Prostate gland (tissue), 2 donors: Measurements from ENCODE around the gene MPP1.

ENCODE experiments used
- POLR2A ChIP-seq: fragments of 450-650 bp; IDR thresholded peaks from one replicate; pipeline ENCODE4 v1.6.1; 2016; ENCODE audit warnings: antibody characterized with exemption, mild to moderate bottlenecking
- POLR2AphosphoS5 ChIP-seq: sonication (generic); formaldehyde crosslinking; IDR thresholded peaks from one replicate; pipeline ENCODE4 v1.6.1; 2017; ENCODE audit warnings: antibody characterized with exemption
- TF ChIP-seq, protein P1 (sequence below), 4 experiments: fragments of 200-600 bp in 2 of 4; fragments of 450-650 bp in 2 of 4; sonication (generic) in 2 of 4; IDR thresholded peaks; 1 replicate in 3 of 4; 2 replicates in 1 of 4; pipeline ENCODE4 v1.5.1; 2016 to 2019; ENCODE audit warnings: antibody characterized with exemption in 4 of 4, mild to moderate bottlenecking in 2 of 4, moderate library complexity in 2 of 4

DNA sequence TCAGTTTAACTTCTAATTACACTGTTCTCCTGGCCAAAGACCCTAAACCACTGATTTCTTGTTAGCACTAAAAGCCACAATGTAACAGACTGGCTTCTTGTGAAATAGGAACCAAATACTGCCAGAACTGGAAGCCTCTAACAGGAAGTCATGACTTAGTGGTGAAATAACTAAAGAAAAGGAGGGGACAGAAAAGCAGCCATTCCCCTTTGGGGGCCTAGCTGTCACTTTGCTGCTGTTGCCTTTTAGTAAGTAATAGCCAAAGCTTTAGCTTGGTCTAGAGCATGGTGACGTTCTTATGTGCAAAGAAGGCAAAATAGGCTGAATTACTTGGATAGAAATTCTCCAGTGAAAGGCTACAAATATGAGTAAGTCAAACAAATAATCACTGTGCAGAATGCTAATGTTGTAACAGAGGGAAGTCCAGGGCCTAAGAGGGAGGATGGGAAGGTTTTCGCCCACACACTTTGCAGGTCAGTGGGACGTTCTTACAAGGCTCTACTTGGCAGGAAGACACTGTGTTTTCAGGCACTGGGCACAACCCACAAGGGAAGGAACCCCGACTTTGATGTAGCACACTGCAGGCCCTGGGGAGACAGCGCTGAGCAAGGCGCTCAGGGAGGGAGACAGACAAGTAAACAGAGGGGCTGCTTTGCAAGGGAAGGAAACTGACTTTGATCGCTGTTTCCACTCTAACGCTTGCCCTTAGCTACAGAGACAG lies 71.1 kb downstream of the MPP1 start:
- TF ChIP-seq, protein P1, sequence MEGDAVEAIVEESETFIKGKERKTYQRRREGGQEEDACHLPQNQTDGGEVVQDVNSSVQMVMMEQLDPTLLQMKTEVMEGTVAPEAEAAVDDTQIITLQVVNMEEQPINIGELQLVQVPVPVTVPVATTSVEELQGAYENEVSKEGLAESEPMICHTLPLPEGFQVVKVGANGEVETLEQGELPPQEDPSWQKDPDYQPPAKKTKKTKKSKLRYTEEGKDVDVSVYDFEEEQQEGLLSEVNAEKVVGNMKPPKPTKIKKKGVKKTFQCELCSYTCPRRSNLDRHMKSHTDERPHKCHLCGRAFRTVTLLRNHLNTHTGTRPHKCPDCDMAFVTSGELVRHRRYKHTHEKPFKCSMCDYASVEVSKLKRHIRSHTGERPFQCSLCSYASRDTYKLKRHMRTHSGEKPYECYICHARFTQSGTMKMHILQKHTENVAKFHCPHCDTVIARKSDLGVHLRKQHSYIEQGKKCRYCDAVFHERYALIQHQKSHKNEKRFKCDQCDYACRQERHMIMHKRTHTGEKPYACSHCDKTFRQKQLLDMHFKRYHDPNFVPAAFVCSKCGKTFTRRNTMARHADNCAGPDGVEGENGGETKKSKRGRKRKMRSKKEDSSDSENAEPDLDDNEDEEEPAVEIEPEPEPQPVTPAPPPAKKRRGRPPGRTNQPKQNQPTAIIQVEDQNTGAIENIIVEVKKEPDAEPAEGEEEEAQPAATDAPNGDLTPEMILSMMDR (IDR thresholded peaks at IDR 0.05), result no peak
- TF ChIP-seq POLR2AphosphoS5 (no peak), POLR2A (no peak)
